SU-DHL-6 (cell line): Measurements from ENCODE around the gene AP3M1.

Experiments
- CTCF ChIP-seq: fragments of 200-600 bp; sonication (generic); IDR thresholded peaks from one replicate; pipeline ENCODE4 v1.5.1; 2017; ENCODE audit warnings: antibody characterized with exemption, mild to moderate bottlenecking, low read length, moderate library complexity; ENCODE audit not compliant: insufficient read depth, poor library complexity, severe bottlenecking
- EZH2phosphoT487 ChIP-seq: fragments of 200-600 bp; sonication (generic), shearing (Covaris generic); conservative IDR thresholded peaks from 2 replicates; pipeline ENCODE4 v1.6.1; 2018; ENCODE audit warnings: mild to moderate bottlenecking, antibody characterized with exemption, low read length, moderate library complexity, mixed read lengths

- TF ChIP-seq CTCF (no peak), EZH2phosphoT487 (no peak)
These were observed 29.7 kb downstream of the AP3M1 start for GRCh38 chr10:74120911-74121310.
